ENCODE data around the gene ME2.

- no peak for TF ChIP-seq POLR2AphosphoS5 (IDR thresholded peaks at IDR 0.05)
- TF ChIP-seq CTCF (IDR thresholded peaks at IDR 0.05): no peak
- TF ChIP-seq POLR2A (IDR thresholded peaks at IDR 0.05): no peak
- no peak for TF ChIP-seq EP300 (IDR thresholded peaks at IDR 0.05)
These were observed 16.6 kb downstream of the ME2 start for GRCh38 chr18:50895350-50896045.

All from stomach (tissue), 4 donors.